ENCODE data around the gene ZNF282. TPM values are rescaled to one million over a fixed set of nuclear protein-coding genes. Genes with fewer than 3 reads are reported as not detected.
A peak's percentile ranks its signal among the peaks of the same experiment; 100 is the strongest.

Gene ZNF282
- total RNA-seq, 1 experiment from 2014 or later = 38.2 TPM

- Histone ChIP-seq H3K36me3 (ENCODE audit: insufficient read depth, low read length, poor library complexity, severe bottlenecking) (peaks cover 3% of the 10 kb centered on the region), H3K4me3 (ENCODE audit: low read depth, low read length, poor library complexity, severe bottlenecking) (peak overlapping the region; percentile 77), H3K4me1 (ENCODE audit: insufficient read depth, low read length, poor library complexity, severe bottlenecking) (no peaks in the 10 kb centered on the region), H3K27me3 (replicated peaks; ENCODE audit: insufficient read depth, low read depth, low read length, poor library complexity) (no peaks in the 10 kb centered on the region), H3K27ac (ENCODE audit: low read depth, low read length, poor library complexity, severe bottlenecking) (peak overlapping the region; percentile 82), H3K9me3 (ENCODE audit: low read depth, low read length, poor library complexity, severe bottlenecking) (no peaks in the 10 kb centered on the region)
- intact Hi-C loops (cut with micrococcal nuclease; ENCODE audit: unreplicated experiment) = loop anchor here (1.0 kb wide), 1 partner anchor 22 kb away; the partner anchor contains the start of gene ZNF425
- CTCF ChIA-PET = interaction anchor here (0.5 to 1.5 kb wide), 6 partner anchors 22 to 207 kb away, joined by 3 to 21 read pairs (median 6); partner anchors contain the start of genes ZNF282 and ZNF425
- TF ChIP-seq EZH2 (IDR thresholded peaks at IDR 0.05; ENCODE audit: borderline replicate concordance, low read depth, low read length, poor library complexity, severe bottlenecking) (no peak), CTCF (conservative IDR thresholded peaks at IDR 0.05; ENCODE audit: low read depth, low read length) (no peak)
- DNase-seq (ENCODE audit: low spot score) = peak; percentile 73
- POLR2A ChIA-PET (ENCODE audit: low non-redundant PET) = interaction anchor here (0.5 kb wide), 1 partner anchor 261 kb away, joined by 3 read pairs; no protein-coding TSS in a partner anchor
- BruUV-seq (replicated peaks) = no TSS peak
Observed at GRCh38 chr7:149147752-149148653, 47.3 kb upstream of the ZNF282 start.

- CTCF ChIA-PET = no interaction called here
- peaks cover 22% of the 10 kb centered on the region for H3K36me3 ChIP-seq (ENCODE audit: insufficient read depth, low read length, poor library complexity, severe bottlenecking)
- intact Hi-C loops (cut with micrococcal nuclease; ENCODE audit: unreplicated experiment) = no loop called here
- POLR2A ChIA-PET (ENCODE audit: low non-redundant PET) = no interaction called here
- H3K4me1 ChIP-seq (ENCODE audit: insufficient read depth, low read length, poor library complexity, severe bottlenecking) = no peaks in the 10 kb centered on the region
- H3K4me3 ChIP-seq (ENCODE audit: low read depth, low read length, poor library complexity, severe bottlenecking) = no peak overlapping the region
- H3K27me3 ChIP-seq (replicated peaks; ENCODE audit: insufficient read depth, low read depth, low read length, poor library complexity) = no peaks in the 10 kb centered on the region
- no peaks in the 10 kb centered on the region for H3K9me3 ChIP-seq (ENCODE audit: low read depth, low read length, poor library complexity, severe bottlenecking)
- no peak overlapping the region for H3K27ac ChIP-seq (ENCODE audit: low read depth, low read length, poor library complexity, severe bottlenecking)
- no peak for DNase-seq (ENCODE audit: low spot score)
- BruUV-seq (replicated peaks) = no TSS peak
- TF ChIP-seq EZH2 (IDR thresholded peaks at IDR 0.05; ENCODE audit: borderline replicate concordance, low read depth, low read length, poor library complexity, severe bottlenecking) (no peak), CTCF (conservative IDR thresholded peaks at IDR 0.05; ENCODE audit: low read depth, low read length) (no peak)
Observed at GRCh38 chr7:149150981-149151380, 44.4 kb upstream of the ZNF282 start.

GRCh38 chr7:149153346-149153745 lies 42.0 kb upstream of the ZNF282 start:
- ChIA-PET POLR2A (ENCODE audit: low non-redundant PET) (no interaction called here), CTCF (no interaction called here)
- intact Hi-C loops (cut with micrococcal nuclease; ENCODE audit: unreplicated experiment) = no loop called here

More at GRCh38 chr7:149153346-149153745, 42.0 kb upstream of the ZNF282 start:
- TF ChIP-seq CTCF (conservative IDR thresholded peaks at IDR 0.05; ENCODE audit: low read depth, low read length) (no peak), EZH2 (IDR thresholded peaks at IDR 0.05; ENCODE audit: borderline replicate concordance, low read depth, low read length, poor library complexity, severe bottlenecking) (no peak)
- H3K36me3 ChIP-seq (ENCODE audit: insufficient read depth, low read length, poor library complexity, severe bottlenecking) = peaks cover 34% of the 10 kb centered on the region
- H3K4me1 ChIP-seq (ENCODE audit: insufficient read depth, low read length, poor library complexity, severe bottlenecking) = no peaks in the 10 kb centered on the region
- no TSS peak for BruUV-seq (replicated peaks)
- H3K27ac ChIP-seq (ENCODE audit: low read depth, low read length, poor library complexity, severe bottlenecking) = no peak overlapping the region
- no peaks in the 10 kb centered on the region for H3K27me3 ChIP-seq (replicated peaks; ENCODE audit: insufficient read depth, low read depth, low read length, poor library complexity)
- no peak overlapping the region for H3K4me3 ChIP-seq (ENCODE audit: low read depth, low read length, poor library complexity, severe bottlenecking)
- H3K9me3 ChIP-seq (ENCODE audit: low read depth, low read length, poor library complexity, severe bottlenecking) = no peaks in the 10 kb centered on the region
- DNase-seq (ENCODE audit: low spot score) = no peak

All from A673 (cell line).